GM10266 (cell line): ENCODE data around the gene GPR146.

Experiments
- DNase-seq: peaks from one replicate; pipeline ENCODE4 v3.0.0; 2012; ENCODE audit errors: extremely low spot score
- TF ChIP-seq, protein P1 (sequence below): IDR thresholded peaks from 2 replicates; pipeline ENCODE4 v1.5.1; 2012; ENCODE audit warnings: mild to moderate bottlenecking, low read depth; ENCODE audit not compliant: control insufficient read depth, insufficient read depth; ENCODE audit errors: missing control alignments

Gene GPR146

DNA sequence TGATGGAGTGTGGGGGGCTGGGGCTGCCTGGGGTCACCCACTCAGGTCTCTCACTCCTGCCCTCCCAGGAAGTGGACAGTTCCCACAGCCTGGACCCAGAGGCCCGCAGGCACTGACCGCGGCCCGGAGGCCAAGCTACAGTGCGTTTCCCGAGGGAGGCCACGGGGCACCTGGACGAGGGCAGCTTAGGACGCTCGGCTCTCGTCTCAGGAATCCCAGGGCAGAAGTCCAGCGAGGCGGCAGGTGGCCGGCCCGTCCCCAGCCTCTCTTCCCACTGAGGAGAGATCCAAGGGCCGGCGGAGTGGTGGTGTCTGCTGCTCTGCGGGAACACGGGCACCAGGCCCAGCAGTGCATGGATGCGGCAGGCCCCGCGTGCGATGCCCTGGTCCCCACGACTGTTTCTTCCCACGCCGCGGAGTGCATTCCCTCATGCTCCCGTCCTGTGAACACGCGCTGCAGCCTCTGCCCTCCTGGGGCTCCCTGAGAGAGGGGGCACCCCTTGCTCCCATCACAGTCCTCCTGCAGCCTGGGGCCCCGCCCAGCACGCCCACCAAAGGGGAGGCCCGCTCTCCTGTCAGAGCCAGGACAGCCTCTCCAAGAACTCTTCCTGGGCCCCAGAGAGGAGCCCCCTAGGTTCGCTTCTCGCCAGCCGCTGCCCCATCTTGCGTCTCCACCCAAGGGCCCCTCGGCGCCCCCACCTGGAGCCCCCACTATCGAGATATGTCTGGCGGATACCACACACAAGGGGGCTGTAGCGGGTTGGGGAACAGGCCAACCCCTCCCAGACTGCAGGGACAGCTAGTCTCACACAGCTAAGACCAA is 24.3 kb upstream of the GPR146 start:
- TF ChIP-seq, protein P1, sequence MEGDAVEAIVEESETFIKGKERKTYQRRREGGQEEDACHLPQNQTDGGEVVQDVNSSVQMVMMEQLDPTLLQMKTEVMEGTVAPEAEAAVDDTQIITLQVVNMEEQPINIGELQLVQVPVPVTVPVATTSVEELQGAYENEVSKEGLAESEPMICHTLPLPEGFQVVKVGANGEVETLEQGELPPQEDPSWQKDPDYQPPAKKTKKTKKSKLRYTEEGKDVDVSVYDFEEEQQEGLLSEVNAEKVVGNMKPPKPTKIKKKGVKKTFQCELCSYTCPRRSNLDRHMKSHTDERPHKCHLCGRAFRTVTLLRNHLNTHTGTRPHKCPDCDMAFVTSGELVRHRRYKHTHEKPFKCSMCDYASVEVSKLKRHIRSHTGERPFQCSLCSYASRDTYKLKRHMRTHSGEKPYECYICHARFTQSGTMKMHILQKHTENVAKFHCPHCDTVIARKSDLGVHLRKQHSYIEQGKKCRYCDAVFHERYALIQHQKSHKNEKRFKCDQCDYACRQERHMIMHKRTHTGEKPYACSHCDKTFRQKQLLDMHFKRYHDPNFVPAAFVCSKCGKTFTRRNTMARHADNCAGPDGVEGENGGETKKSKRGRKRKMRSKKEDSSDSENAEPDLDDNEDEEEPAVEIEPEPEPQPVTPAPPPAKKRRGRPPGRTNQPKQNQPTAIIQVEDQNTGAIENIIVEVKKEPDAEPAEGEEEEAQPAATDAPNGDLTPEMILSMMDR, result no peak
- DNase-seq, result no peak

- TF ChIP-seq, protein P1, result no peak
- DNase-seq, result no peak
Observed at GRCh38 chr7:1020849-1021251, 23.5 kb upstream of the GPR146 start.

- DNase-seq, result no peak
- TF ChIP-seq, protein P1, result no peak
Observed at GRCh38 chr7:1021366-1021765, 23.0 kb upstream of the GPR146 start.

- no peak for DNase-seq
- TF ChIP-seq, protein P1, result no peak
Observed at GRCh38 chr7:1021931-1022330, 22.4 kb upstream of the GPR146 start.

DNA sequence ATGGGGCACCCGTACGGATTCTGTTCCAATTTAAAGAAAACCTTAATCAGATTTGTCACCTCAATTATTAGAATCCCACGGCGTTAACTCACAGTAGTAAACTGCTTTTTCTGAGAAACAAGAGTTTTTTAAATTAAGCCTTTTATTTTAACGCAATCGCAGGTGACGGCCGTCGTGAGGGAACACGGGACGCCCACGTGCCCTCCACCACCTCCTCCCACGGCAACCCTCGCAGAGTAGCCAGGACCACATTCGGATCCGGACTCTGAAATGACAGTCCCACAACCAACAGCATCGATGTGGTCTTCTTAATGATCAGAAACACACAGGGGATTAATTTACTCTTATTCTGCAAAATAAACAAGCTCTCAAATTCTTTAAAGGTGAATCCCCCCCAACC is 22.0 kb upstream of the GPR146 start:
- TF ChIP-seq, protein P1, result no peak
- DNase-seq, result no peak

DNA sequence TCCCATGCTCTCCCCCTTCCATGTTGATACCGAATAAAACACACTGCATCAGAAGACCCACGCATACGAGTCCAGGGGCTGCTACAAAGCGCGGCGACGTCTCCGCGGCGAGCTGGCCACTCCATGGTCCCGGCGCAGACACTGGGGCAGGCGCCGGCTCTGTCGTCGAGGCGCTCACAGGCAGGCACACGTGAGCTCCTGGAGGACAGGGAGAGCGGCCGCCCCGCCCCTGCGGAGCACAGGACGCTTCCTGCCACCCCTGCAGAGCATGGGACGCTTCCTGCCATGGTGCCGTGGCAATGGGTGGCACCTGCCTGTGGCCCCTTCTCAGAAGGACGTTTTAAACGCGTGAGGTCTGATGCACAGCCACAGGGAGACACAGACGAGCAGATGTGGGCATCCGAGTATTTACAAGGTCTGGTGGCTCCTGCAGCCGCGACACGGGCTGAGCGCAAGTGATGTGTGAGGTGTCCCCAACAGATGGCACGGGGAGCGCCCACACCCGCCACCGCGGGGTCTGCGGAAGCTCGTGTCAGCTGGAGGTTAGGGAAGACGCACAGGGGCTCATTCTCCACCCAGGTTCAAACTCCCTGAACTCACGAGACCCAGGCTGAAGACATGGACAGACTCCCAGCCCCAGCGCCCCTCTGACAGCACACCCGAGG is 21.4 kb upstream of the GPR146 start:
- TF ChIP-seq, protein P1, result no peak
- no peak for DNase-seq

DNA sequence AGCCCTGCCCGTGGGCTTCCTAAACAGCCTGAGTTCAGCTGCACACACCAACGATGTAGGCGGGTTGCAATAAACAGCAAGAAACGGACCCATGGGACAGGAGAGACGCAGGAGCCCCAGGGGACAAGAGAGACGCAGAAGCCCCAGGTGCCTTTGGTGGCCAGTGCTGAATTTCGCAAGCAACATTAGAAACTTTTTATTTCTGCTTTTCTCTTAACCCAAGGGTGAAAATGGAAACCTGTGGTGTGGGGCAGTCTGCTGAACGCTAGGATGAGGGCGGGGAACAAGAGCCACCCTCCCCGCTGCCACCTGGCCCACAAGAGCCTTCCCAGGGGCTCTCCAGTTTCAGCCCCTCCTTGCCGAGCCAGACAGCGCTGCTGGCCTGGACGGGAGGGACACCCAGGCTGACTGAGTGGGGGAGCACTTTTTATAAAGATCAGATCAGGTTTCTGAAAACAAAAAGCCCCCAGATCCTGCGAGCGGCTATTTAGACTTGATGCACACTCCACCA is 20.0 kb upstream of the GPR146 start:
- TF ChIP-seq, protein P1, result no peak
- DNase-seq, result peak; percentile 92
